Hematopoietic multipotent progenitor cell treated with erythropoietin and hydrocortisone succinate and interleukin-3 and kit ligand, for 15 days (in vitro differentiated cells): Measurements from ENCODE around the gene CLEC18C.
A peak's percentile ranks its signal among the peaks of the same experiment; 100 is the strongest.
"Not testable (repeated sequence)": the region's sequence is repeated elsewhere in the genome, so short reads cannot be mapped to it uniquely, and the experiment has no call there.

ENCODE experiments used
- DNase-seq: peaks from one replicate; pipeline ENCODE4 v3.0.0-alpha.2; 2015; ENCODE audit warnings: low spot score

The CLEC18C gene

GRCh38 chr16:70173212-70173837 lies at the start of gene CLEC18C:
Gene CLEC18C, plus strand, starts transcription at chr16:70173787. Its CDS starts 492 bp downstream, at chr16:70174279.
- not testable (repeated sequence) for DNase-seq

DNA sequence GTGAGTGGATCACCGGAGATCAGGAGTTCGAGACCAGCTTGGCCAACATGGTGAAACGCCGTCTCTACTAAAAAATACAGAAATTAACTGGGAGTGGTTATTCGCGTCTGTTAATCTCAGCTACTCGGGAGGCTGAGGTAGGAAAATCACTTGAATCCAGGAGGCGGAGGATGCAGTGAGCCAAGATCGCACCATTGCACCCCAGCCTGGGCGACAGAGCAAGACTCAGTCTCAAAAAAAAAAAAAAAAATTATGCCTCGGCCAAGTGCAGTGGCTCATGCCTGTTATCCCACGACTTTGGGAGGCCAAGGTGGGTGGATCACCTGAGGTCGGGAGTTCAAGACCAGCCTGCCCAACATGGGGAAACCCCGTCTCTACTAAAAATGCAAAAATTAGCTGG lies 49.8 kb upstream of the CLEC18C start:
- not testable (repeated sequence) for DNase-seq

DNA sequence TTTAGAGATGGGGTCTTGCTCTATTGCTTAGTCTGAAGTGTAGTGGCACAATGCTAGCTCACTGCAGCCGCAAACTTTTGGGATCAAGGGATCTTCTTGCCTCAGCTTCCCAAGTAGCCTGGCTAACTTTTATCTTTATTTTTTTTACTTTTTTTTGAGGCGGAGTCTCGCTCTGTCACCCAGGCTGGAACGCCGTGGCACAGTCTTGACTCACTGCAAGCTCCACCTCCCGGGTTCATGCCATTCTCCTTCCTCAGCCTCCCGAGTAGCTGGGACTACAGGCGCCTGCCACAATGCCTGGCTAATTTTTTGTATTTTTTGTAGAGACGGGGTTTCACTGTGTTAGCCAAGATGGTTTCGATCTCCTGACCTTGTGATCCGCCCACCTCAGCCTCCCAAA lies 47.4 kb upstream of the CLEC18C start:
- not testable (repeated sequence) for DNase-seq

DNA sequence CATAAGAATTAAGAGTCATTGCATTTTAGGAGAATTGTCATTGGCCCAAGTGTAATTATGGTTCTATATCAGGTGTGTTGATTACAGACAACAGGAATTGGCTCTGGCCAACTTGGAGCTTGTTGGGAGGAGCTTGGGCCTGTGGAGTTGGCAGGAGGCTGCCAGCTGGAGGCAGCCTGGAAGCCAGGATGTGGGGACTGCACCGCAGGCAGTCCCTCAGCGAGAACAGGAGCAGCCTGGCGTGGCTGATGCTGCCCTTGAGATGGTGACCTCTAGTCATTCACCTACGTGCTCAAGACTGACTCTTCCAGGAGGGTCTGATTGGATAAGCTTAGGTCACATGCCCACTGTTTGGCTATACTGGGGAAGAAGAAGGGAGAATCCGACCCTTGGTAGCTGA lies 45.9 kb upstream of the CLEC18C start:
- not testable (repeated sequence) for DNase-seq

DNA sequence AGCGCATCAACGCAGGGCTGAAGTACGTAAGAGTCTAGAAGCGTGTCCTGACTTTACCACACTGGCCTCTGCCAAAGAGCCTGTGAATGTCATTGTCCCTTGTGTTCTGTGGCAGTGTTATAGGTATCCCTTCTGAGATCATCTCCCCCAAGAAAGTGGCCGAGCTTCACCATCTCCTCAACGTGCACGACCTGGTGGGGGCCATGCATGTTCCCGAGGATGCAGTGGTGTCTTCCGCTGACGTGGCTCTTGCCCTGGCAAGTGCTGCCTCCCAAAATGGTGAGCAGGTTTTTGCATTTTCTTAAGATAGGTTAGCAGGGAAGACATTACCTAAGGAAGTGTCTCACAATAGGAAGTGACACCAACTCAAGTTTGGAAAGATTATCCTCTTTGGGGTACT lies 44.7 kb upstream of the CLEC18C start:
- DNase-seq = not testable (repeated sequence)

GRCh38 chr16:70135796-70136195 lies 37.8 kb upstream of the CLEC18C start:
- not testable (repeated sequence) for DNase-seq

DNA sequence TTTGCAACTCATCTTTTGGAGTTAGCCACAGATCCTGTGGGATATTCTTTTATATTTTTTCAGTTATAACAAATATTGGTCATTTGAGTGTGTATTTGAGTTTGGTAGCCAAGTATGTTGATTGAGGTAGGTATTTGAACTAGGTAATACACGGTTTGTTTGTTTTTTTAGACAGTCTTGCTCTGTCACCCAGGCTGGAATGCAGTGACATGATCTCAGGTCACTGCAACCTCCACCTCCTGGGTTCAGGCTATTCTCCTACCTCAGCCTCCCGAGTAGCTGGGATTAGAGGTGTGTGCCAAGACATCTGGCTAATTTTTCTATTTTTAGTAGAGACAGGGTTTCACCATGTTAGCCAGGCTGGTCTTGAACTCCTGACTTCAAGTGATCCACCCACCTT lies 37.0 kb upstream of the CLEC18C start:
- DNase-seq = not testable (repeated sequence)

GRCh38 chr16:70142739-70143138 lies 30.8 kb upstream of the CLEC18C start:
- DNase-seq = not testable (repeated sequence)

GRCh38 chr16:70143231-70143895 lies 30.2 kb upstream of the CLEC18C start:
- not testable (repeated sequence) for DNase-seq

GRCh38 chr16:70147853-70148252 lies 25.7 kb upstream of the CLEC18C start:
- DNase-seq = not testable (repeated sequence)

GRCh38 chr16:70148453-70148852 lies 25.1 kb upstream of the CLEC18C start:
- DNase-seq = not testable (repeated sequence)

GRCh38 chr16:70149296-70149695 lies 24.3 kb upstream of the CLEC18C start:
- DNase-seq = not testable (repeated sequence)

- no peak for DNase-seq
These were observed 22.2 kb upstream of the CLEC18C start for GRCh38 chr16:70151391-70151790.

DNA sequence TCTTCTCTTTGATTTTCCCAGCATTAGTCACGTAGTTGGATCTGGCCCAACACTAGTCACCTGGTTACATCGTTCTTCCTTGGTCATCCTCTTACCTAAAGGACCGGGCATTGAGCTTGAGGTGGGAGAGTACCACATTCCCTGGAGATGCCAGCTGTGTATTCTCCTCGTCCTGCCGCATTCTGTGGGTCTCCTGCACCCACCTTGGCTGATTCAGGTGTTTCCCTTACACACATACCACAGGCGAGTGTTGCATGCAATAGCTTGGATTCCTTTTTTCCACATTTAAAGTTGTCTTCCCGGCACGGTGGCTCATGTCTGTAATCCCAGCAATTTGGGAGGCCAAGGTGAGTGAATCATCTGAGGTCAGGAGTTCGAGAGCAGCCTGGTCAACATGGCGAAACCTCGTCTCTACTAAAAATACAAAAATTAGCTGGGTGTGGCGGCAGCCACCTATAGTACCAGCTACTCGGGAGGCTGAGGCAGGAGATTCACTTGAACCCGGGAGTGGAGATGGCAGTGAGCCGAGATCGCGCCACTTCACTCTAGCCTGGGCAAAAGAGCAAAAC lies 21.6 kb upstream of the CLEC18C start:
- DNase-seq = no peak

- DNase-seq = no peak
These were observed 20.8 kb upstream of the CLEC18C start for GRCh38 chr16:70152578-70153302.

GRCh38 chr16:70154736-70155135 lies 18.9 kb upstream of the CLEC18C start:
- not testable (repeated sequence) for DNase-seq

GRCh38 chr16:70156207-70156978 lies 17.2 kb upstream of the CLEC18C start:
- no peak for DNase-seq

GRCh38 chr16:70157105-70157476 lies 16.5 kb upstream of the CLEC18C start:
- no peak for DNase-seq

DNA sequence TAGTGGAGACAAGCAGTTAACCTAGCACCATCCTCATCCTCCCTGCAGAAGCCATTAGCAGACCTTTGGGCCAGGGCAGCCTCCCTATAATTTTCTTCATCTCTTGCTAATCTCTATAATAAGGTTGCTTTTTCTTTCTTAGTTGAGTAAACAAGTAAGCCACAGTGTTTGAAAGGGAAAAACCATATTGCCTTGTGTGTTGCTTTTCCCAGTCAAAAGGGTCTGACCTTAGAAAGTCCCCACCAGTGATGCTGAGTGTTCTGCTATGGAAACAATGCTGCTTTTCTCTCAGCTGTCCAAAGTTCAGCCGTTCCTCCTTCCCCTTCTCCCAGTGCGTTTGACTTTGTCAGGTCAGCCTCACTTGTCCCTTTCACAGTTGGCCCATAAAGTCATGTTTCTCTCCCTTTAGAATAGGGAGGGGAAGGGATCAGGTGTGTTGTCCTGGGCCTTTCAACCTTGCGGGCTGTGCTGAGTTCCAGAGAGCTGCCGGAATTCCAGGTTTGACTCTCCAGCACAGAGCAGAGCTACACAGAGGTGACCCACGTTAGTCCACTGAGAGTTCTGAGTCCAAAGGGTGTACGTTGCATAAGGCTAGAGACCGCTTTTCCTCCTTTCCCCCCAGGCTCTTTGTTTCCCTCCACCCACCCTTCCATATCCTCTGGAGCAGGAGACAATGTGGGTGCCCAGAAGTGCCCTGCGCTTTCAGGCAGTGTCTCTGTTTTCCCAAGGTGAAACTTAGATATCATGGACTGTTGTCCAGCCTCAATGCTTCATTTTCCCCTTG lies 15.9 kb upstream of the CLEC18C start:
- peak; percentile 4 for DNase-seq

DNA sequence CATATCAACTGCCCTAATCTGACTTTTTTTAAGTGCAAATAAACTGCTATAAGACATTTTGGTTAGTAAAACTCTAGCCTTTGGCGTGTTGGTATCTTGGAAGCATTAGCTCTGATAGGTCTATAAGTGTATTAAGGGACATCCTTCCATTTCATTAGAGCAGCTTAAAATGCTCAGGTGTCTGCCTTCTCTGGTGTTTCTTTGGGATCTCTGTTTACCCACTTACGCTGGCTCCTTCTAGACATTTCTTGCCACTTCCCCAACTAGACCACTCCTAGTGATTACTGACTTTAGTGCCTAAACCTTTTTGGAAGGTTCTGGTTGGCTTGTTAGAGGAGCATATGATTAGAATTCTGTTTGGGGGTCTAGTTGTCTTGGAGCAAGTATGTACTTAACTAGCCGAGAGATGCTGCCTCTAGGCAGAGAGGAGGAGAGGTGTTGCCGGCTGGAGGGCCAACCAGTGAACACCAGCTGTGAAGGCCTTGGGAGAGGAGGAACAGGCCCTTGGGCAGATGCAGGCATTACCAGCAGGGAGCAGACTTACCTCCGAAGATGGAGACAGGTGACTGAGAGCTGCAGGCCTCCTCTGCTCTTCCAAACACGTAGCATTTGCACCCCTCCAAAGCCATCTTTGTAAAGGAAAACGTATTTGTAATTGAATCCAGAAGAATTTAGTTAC lies 15.2 kb upstream of the CLEC18C start:
- peak; percentile 3 for DNase-seq
